Islet precursor cell (in vitro differentiated cells): Measurements from ENCODE around the gene CMC4.

Source experiments
- DNase-seq: peaks from one replicate; pipeline ENCODE4 v3.0.0-alpha.2; 2018

Gene CMC4, protein sequence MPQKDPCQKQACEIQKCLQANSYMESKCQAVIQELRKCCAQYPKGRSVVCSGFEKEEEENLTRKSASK

DNA sequence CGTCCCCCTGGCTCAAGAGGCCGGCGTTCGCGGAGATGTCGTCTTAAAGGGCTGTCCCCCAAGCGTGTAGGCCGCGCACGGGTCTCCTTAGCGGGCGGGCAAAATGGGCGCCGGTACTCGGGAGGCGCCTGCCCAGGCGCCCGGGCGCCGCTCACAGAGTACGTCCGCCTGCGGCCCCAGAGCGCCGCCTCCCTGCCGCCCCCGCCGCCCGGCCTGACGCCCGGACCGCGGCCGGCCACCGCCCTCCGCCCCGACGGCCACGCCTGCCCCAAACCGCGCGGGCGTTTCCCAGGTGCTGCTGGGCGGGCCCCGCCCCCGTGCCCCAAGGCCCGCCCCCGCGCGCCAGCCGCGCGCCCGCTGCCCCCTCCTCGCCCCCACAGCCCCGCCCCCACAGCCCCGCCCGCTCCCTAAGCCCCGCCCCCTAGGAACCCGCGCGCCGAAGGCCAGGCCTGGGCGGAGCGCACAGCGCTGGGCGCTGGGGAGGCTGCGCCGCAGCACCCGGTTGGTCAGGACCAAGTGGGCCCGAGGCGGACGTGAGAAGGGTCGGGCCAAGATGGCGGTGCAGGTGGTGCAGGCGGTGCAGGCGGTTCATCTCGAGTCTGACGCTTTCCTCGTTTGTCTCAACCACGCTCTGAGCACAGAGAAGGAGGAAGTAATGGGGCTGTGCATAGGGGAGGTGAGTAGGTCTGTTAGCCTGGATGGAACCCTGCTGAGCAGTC lies at the start of gene CMC4, which contains the start of the genes BRCC3 and MTCP1:
Gene CMC4, minus strand, starts transcription at position 162 of the 719 bp plus-strand sequence. CDS start 7,113 bp downstream, outside the sequence.
Gene BRCC3, plus strand, starts transcription at position 534 of the 719 bp plus-strand sequence. Its CDS starts 20 bp downstream, at position 554.
Gene MTCP1, minus strand, starts transcription at position 162 of the 719 bp plus-strand sequence. CDS start 5,126 bp downstream, outside the sequence.
- peak; percentile 90 for DNase-seq

DNA sequence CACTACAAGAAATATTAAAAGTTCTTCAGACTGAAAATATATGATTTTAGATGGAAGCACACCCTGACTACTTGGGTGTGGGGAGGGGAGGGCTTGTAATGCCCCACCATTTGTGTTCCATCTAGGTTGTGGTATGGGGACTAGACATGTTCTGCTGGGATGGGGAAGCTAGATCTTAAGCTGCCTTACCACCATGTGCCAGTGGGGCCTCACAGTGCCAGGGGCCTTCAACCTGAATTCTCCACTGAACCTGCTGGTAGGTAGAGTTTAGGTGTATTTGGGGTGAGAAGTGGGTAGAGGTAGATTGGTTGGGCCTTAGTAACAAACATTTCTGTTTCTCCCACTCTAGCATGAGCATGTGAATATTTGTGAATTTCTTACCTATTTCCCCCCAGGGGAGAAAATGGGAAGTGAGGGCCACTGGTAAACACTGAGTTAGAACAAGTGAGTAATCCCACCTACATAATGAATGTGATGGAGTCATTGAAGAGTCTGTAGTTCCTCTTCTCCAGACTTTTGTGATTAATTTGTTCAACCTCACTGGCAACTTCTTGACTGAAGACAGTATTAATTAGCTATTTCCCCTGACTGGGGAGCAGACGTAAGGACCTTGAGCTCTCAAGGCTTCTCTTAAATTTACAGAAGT lies 44.4 kb upstream of the CMC4 start:
- DNase-seq: no peak

DNA sequence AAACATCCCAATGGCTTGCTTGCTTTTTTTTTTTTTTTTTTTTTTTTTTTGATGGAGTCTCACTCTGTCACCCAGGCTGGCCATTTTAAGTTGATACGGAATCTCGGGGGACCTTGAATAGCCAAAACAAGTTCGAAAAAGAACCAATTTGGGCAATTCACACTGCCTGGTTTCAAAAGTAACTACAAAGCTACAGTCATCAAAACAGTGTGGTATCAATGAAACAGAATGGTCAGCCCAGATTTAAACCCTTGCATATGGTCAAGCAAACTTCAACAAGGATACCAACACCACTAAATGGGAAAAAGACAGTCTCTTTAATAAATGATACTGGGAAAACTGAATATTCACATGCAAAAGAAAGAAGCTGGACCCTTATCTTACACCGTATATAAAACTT lies 42.2 kb upstream of the CMC4 start:
- no peak for DNase-seq

DNA sequence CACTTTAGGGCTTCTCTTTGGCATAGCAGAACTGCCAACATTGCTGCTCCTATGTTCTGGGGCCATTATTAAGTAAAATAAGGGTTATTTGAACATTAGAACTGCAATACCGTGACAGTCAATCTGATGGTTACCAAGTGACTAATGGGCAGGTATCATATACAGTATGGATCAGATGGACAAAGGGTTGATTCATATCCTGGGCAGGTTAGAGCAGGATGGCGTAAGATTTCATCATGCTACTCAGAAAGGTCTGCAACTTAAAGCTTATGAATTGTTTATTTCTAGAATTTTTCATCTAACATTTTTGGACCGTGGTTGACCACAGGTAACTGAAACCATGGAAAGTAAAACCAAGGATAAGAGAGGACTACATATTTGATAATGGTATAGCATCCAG lies 41.2 kb upstream of the CMC4 start:
- no peak for DNase-seq

DNA sequence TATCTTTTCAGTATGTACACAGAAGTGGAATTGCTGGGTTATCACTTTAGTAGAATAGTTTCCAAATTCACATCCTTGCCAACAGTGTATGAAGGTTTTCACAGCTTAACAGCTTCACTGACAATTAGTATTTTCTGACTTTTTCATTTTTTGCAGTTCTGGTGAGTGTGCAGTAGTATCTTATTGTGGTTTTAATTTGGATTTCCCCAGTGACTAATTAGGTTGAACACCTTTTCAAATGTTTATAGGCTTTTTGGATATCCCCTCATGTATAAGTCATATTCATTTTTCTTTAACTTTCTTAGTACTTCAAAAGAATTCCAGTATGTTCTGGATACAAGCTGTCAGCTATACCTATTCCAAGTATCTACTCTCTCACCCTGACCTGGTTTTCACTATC lies 37.5 kb upstream of the CMC4 start:
- no peak for DNase-seq

DNA sequence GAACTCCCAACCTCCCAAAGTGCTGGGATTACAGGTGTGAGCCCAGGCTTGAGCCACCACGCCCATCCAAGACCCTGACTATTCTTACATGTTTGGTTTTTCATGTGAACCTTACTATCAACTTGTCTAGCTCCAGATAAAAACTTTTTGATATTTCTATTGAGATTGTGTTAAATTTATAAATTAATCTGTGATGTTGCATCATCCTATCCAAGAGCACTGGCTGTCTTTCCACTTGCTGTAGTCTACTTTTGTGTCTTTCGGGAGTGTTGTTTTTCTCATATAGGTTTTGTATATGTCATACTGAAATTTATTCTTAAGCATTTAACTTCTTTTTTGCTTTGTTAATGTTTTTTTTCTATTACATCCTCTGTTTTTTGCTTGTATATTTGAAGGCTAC lies 35.0 kb upstream of the CMC4 start:
- DNase-seq: no peak

DNA sequence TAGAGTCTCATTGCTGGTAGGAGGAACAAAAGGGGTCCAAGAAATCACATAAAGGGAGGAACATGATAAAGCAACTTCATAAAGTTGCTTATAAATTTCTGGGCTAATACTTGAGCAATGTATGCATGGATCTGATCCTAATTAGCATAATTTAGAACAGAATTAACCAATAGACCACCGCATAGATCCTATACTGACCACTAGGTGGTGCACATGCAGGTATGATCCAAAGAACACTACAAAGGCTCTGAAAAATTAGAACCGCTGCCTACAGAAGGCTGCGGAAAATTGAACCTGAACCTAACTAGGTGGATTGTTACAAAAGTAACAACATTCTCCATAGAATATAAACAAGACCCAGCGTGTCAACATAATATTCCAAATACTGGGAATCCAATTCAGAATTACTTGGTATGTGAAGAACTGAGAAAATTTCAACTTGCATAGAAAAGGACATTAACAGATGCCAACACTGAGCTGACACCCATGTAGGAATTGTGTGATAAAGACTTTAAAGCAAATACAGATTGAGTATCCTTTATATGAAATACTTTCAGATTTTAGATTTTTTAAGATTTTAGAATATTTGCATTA lies 23.6 kb upstream of the CMC4 start:
- DNase-seq: no peak

DNA sequence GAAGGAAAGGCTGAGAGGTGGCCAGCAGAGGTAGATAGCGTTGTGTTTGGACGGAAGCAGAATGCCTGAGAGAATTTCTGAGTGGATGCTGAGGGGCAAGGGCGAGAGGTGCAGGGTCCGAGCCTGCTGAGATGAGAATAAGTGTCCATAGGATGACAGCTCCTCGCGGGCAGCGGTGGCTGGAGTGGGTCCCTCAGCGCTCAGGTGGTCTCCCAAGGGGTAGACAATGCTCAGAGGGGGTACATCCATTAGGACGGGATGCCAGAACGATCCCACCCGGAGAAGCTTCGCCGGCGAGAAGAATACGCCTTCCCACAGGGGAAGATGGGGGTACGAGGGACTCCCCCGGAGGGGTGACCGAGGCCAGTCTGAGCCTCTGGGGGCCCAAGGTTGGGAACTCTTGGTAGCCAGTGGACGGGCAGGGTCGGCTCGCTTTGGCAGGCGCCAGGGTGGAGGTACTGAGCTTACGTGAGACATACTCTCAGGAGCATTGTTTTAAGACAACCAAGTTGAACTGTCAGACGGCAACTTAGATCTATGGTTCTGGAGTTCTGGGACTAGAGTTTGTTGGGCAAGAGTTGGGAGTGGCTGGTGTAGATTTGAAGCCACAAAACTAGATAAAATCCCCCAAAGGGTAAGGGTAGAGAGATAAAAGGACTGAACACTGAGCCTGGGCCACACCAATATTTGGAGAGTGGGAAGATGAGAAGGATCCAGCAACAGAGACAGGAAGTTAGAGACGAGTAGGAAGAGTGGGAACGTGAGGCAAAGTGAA lies 16.2 kb upstream of the CMC4 start:
- no peak for DNase-seq

DNA sequence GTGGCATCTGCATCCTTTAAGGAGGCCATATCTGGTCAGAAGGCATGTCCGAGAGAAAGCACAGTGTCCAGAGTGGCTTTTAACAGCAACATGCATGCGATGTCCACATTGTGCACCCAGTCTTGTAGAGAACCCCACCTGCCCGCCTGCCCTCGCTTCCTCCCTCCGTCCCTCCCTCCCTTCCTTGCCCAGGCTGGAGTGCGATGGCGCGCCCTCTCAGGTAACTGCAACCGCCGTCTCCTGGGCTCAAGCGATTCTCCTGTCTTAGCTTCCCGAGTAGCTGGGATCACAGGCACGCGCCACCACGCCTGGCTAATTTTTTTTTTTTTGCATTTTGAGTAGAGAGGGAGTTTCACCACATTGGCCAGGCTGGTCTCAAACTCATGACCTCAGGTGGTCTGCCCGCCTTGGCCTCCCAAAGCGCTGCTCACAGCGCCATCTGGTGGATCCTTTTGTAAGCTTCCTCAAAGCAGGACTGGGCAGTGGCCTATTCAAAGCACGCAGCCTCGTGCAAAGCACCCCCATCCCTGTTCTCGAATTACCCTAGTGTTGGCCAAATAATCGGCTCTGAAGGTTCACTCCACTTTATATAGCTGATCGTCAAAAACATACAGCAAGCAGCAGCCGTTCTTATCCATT lies 15.4 kb upstream of the CMC4 start:
- DNase-seq: peak; percentile 54

DNA sequence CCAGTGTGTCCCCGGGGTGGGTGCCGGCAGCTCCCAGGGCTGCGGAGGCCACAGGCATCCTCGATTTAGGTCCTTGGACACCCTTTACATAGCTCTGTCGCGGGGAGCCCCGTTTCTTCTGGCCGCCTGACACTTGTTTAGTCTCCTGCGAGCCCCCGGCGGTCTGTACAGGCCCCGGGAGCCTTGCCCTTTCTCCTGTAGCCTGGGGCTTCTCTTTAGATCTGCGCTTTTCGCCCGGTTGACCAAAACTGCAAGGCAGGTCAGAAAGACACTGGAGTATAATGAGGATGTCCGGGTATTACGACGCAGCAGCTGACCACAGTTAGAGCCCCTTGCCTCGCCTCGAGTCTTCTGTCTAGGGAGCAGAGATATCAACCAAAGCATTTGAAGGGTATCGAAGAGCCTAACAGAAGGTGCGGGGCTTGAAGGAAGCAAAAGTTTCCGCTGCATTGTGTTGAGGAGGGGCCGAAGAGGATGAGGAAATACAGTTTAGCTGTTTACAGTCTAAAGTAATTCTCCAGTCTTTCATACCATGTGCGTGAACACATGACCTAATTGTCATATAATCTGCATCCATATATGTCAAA lies 851 bp upstream of the CMC4 start:
- DNase-seq: no peak

DNA sequence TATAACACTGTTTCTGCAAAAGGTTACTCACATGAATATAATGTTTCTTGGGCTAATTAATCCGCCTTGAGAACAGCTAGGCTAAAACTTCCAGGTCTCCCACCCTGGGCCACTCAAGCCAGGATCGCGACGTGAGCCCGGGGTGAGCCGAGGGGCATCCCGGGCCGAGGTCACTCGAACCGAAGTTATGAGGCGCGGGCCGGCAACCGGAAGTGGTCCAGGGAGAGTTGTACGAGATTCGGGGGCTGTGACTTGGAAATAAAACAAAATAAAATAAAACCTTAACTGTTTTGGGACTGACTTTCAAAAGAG lies 317 bp downstream of the CMC4 start:
- DNase-seq: no peak

DNA sequence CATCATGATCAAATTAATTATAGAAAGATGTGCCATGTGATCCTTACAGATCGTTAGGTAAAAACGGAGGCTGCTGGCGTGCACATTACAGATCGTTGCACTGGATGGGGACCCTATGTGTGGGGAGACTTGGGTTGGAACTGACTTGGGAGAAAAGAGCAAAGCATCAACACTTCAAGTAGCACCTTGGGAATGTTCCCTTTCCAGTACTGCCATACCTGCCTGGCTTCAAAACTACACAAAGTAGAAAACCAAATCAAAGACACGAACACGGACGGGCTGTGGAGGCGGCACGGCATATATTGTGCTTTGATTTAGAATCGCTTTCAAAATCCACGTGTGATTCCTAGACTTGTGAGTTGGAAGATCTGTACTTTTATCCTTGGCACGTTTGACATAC lies 898 bp downstream of the CMC4 start:
- DNase-seq: no peak

DNA sequence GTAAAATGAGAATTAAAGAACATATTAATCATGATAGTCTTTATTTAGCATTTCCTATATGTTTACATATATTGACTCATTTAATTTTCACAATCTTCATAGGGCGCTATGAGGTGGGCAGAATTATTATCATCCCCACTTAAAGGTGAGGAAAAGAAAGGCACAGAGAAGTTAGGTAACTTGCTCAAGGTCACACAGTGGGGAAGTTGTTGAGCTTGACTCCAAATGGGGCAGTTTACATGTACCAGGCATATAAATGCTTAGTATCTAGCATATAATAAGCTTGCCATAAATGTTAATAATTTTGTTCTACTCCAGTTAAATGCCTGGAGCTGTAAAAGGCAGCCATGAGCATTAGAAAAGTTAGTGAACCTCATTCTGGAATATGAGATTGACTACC lies 1.5 kb downstream of the CMC4 start:
- no peak for DNase-seq

DNA sequence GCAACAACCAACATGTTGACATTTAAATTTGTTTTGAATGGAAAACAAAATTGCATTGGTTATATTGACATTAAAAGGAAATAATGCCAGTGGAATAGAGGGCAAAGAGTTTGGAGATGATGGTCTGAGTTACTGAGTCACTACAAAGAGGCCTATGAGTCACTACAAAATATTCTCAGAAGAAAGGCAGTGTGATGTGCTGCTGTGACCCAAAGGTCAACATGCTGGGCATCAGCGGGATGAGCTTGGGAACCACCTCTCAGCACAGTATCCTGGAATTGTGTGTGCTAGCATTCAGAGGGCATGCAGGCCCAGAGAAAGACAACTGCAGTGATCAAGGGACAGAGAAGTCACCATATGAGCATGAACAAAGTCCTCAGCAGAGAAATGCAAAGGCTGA lies 2.8 kb downstream of the CMC4 start:
- peak; percentile 63 for DNase-seq

DNA sequence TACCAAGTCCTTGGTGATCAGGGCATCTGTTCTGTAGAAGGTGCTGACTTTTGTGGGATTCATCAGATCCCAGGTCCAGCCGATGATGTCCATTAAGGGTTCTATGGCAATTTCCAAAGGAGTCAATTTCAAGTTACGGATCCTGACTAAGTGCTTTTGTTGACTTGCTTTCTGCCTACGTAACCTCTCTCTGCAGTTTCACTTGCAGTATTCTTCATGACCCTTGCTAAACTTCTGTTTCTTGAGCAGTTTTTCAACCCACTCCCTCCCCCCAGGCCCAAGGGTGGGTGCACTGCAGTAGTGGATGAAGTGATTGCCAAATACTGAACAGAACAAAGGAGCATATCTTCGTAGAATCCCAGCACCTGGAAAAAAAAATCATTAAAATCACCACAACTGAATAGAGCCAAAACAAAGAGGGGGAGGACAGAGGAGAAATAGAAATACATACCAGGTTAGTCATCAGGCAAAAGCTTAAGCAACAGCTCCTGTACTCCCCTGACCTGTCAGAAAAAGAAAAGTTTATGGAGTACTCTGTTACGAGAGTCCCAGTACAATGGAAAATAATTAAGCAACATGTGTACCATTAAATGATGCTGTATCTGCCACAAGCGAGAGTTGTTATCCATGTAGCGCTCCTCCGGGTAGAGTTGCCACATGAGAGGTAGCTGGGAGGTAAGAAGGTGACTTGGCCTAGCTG lies 5.8 kb downstream of the CMC4 start:
- DNase-seq: no peak

DNA sequence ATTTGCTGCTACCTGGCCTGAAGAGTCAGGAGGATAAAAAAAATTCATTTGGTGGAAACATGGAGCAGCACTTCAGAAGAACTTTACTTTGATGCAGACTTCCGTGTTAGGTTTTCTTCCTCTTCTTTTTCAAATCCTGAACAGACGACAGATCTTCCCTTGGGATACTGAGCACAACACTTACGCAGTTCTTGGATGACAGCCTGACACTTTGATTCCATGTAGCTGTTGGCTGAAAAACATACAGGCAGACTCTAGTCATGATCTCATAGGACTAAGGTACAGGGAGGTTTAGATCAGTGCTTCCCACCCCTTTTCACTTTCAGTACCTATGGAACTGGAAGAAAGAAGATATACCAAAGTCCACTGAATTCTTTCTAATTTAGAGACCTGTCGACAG lies 9.2 kb downstream of the CMC4 start:
- DNase-seq: no peak

DNA sequence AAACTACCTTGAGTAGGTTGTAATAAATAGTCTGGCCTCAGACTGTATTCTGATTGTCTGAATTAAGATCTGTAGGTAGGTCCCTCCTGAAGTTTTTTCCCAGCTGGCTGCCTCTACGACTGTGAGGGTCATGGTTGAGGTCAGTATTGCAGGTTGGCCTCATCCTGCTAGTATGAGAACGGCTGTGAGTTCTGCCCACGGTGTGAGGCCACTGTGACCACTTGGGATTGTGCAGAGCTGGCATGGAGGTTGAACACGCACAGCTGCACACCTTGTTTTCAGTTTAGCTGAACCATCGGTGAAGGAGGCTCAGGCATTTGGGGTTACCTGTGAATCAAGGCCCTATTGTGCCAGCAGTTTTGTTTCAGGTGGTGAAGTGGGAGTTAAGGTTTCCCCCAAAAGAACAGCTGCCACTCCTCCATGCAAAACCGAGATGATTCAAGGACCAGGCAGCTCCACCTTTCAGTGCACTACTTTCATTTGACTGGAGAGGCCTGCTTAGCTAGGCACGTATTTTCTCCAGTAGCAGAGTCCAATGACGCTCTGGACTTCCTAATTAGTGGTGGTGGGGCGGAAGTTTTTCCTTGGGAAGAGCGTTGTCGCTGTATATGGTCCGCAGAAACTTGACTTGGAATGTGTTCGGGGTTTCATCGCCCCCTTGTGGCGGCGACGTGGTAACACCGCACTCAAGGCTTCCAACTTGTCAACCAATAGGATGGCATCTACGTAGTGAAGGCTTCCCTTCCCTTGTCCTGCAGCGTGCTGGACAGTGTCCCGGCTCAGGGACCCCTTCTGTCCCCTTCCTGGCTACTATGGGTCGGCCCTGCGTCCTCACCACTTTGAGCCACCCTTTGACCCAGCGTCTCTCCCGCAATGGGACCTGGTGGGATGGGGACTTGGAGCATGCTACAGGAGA lies 13.8 kb downstream of the CMC4 start:
- peak; percentile 90 for DNase-seq

DNA sequence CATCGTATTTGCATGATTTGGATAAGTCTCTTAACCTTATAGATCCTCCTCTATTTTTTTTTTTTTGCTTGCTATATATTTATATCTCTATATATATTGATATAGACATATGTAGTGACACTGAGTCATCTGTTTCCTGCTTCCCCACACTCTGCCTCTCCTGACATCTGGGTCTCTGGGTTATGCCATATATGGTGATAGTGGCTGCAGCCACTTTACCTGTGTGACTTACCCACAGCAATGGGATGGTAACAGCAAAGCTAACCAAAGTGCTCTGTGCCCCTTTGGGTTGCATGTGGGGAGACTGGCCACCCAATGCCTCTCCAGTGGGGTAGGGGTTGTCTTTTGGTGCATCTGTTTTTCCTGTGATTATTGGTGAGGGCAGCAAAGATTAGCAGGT lies 14.5 kb downstream of the CMC4 start:
- no peak for DNase-seq

DNA sequence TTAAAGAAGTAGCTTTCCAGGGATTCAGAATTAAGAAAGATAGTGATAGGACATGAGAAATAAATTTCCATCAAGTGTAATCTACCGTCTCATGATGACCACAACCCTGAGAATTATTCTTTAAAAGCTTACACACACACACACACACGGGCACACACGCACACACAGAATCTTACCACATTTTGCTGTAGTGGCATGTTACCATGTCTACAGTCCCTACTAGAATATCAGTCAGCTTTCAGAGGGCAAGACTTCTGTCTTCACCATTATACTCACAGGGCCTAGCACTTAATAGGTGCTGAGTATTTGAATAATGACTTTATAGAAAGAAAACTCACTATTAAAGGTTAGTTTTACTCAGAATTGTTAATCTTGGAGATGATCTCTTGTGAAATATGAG lies 15.4 kb downstream of the CMC4 start:
- DNase-seq: no peak

DNA sequence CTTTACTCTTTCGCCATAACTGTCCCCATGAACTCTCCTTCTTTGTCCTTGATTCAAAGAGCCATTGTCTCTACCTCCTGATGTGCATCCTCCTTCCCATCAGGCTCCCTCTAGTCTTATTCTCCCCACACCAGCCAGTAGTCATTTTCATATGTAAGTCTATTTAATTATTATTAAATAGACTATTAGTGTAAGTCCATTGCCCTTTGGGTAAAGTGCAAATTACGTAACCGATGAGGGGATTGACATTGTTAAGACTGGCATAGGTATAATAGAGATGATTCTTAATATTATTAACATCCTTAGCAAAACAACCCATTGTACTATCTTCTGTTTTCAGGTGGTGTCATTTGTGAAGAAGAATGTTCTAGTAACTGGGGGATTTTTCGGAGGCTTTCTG lies 16.7 kb downstream of the CMC4 start:
- no peak for DNase-seq

DNA sequence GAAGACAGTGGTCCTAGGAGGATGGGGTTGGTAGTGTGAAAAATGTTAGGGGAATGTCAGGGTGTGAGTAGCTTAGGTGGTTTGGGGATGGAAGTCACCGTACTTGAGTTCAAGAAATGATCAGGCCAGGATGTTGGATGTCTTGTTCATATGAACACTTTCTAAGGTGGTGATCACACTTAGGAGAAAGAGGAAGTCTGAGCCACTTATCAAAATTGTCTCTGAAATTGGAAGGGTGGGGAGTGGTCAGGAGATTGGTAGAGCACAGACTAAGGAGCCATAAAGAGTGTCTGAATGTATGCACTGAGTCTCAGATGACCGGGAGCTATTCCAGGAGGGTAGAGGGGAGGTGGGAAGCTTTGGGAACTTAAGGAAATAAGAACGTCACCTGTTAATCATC lies 17.3 kb downstream of the CMC4 start:
- no peak for DNase-seq
